GM18508 (cell line): ENCODE measurements around the gene CETN2.
"Not testable (repeated sequence)": the region's sequence is repeated elsewhere in the genome, so short reads cannot be mapped to it uniquely, and the experiment has no call there.

ENCODE experiments used
- ATAC-seq: cut with Tn5 transposase; IDR thresholded peaks from one replicate; pipeline ENCODE4 v1.9.1; 2021; ENCODE audit warnings: moderate number of reproducible peaks; ENCODE audit not compliant: insufficient read depth, unreplicated experiment

Gene CETN2

GRCh38 chrX:152830312-152831305 lies at the start of gene CETN2, which contains the start of gene NSDHL:
Gene CETN2, minus strand, starts transcription at chrX:152830757. Its CDS starts 47 bp downstream, at chrX:152830710.
Gene NSDHL, plus strand, starts transcription at chrX:152831063. Its CDS starts 15,262 bp downstream, at chrX:152846325.
- peak; percentile 92 for ATAC-seq

GRCh38 chrX:152878976-152879755 lies 48.6 kb upstream of the CETN2 start:
- ATAC-seq: no peak

- no peak for ATAC-seq
These were observed 46.6 kb upstream of the CETN2 start for GRCh38 chrX:152876931-152877840.

GRCh38 chrX:152873361-152873760 lies 42.8 kb upstream of the CETN2 start:
- ATAC-seq: no peak

- no peak for ATAC-seq
These were observed 42.0 kb upstream of the CETN2 start for GRCh38 chrX:152872522-152872921.

GRCh38 chrX:152871260-152871659 lies 40.7 kb upstream of the CETN2 start:
- ATAC-seq: no peak

GRCh38 chrX:152869972-152870371 lies 39.4 kb upstream of the CETN2 start:
- ATAC-seq: no peak

- ATAC-seq: no peak
These were observed 35.8 kb upstream of the CETN2 start for GRCh38 chrX:152866386-152866785.

GRCh38 chrX:152865232-152865920 lies 34.8 kb upstream of the CETN2 start:
- ATAC-seq: no peak

GRCh38 chrX:152861826-152862225 lies 31.3 kb upstream of the CETN2 start:
- ATAC-seq: no peak

- ATAC-seq: no peak
These were observed 30.6 kb upstream of the CETN2 start for GRCh38 chrX:152861116-152861515.

- ATAC-seq: no peak
These were observed 23.4 kb upstream of the CETN2 start for GRCh38 chrX:152853986-152854385.

GRCh38 chrX:152850465-152850864 lies 19.9 kb upstream of the CETN2 start:
- ATAC-seq: no peak

- ATAC-seq: no peak
These were observed 16.7 kb upstream of the CETN2 start for GRCh38 chrX:152847281-152847680.

GRCh38 chrX:152845618-152846240 lies 15.2 kb upstream of the CETN2 start:
- no peak for ATAC-seq

- no peak for ATAC-seq
These were observed 13.7 kb upstream of the CETN2 start for GRCh38 chrX:152844256-152844655.

GRCh38 chrX:152843852-152844251 lies 13.3 kb upstream of the CETN2 start:
- ATAC-seq: no peak

GRCh38 chrX:152842772-152843338 lies 12.3 kb upstream of the CETN2 start:
- no peak for ATAC-seq

GRCh38 chrX:152835470-152835869 lies 4.9 kb upstream of the CETN2 start:
- not testable (repeated sequence) for ATAC-seq
